Measurements from ENCODE around the gene XPC. TPM values are rescaled to one million over a fixed set of nuclear protein-coding genes. Genes with fewer than 3 reads are reported as not detected.
A peak's percentile ranks its signal among the peaks of the same experiment; 100 is the strongest.

Gene XPC
- total RNA-seq, 4 donors from 2014 or later: 14.4 to 47.9 (median 30.0) TPM

DNA sequence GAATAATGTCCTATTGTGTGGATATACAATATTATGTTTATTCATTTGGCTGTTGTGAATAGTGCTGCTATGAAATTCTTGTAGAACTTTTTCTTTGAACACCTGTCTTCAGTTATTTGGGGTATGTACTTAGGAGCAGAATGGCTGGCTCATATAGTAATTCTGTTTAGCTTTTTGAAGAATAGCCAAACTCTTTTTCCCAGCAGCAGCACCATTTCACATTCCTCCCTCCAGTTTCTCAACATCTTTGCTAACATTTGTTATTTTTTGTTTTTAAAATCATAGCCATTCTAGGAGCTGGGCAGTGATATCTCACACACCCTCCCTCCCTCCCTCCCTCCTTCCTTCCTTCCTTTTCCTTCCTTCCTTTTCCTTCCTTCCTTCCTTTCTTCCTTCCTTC lies 40.0 kb upstream of the XPC start:
- peaks cover 0 to 16% (median 6%) of the 10 kb centered on the region in 3 donors for H3K9me3 ChIP-seq
- no peak overlapping the region for H3K27ac ChIP-seq
- no peak for TF ChIP-seq POLR2A (IDR thresholded peaks at IDR 0.05)
- TF ChIP-seq, protein P1, sequence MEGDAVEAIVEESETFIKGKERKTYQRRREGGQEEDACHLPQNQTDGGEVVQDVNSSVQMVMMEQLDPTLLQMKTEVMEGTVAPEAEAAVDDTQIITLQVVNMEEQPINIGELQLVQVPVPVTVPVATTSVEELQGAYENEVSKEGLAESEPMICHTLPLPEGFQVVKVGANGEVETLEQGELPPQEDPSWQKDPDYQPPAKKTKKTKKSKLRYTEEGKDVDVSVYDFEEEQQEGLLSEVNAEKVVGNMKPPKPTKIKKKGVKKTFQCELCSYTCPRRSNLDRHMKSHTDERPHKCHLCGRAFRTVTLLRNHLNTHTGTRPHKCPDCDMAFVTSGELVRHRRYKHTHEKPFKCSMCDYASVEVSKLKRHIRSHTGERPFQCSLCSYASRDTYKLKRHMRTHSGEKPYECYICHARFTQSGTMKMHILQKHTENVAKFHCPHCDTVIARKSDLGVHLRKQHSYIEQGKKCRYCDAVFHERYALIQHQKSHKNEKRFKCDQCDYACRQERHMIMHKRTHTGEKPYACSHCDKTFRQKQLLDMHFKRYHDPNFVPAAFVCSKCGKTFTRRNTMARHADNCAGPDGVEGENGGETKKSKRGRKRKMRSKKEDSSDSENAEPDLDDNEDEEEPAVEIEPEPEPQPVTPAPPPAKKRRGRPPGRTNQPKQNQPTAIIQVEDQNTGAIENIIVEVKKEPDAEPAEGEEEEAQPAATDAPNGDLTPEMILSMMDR (IDR thresholded peaks at IDR 0.05): no peak
- H3K36me3 ChIP-seq: no peaks in the 10 kb centered on the region
- H3K4me3 ChIP-seq: no peak overlapping the region
- intact Hi-C loops (cut with DNase I): no loop called here
- H3K4me1 ChIP-seq: no peaks in the 10 kb centered on the region
- no peaks in the 10 kb centered on the region for H3K27me3 ChIP-seq
- no peak for DNase-seq

DNA sequence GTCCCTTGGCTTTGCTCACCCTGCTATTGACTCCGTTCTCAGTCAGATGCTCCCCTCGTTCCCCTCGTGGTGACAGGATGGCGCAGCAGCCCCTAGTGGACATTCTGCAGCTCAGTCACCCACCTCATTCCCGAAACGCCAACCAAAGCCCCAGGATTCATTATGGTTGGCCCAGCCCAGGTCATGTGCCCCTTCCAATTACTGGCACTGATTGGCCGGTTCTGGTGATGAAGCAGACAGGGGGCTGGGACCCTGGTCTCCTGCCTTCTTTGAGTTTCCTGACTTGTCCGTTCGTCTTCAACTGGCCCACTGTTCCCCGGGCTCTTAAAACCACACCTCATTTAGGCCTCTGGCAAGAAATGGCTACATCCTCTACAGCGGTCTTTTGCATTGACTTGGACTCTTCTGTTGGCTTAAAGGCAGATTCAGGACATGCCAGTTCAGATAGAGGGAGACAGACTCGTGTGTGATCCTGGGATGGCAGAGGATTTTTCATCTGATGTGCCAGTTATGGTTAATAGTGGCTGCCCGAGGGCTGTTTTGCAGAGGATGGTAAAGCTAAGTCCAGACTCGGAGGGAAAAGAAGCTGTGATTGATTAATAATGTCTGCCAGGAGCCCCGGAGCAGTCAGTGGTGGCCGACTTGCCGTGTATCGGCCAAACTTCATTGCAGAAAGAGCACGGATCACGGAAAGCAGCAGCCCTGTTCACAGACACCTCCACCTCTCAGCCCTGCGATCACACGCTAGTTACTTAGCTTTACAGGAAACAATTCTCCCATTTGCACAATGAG lies 38.1 kb upstream of the XPC start:
- Histone ChIP-seq H3K27me3 (no peaks in the 10 kb centered on the region), H3K9me3 (peaks cover 0 to 9% (median 6%) of the 10 kb centered on the region in 3 donors), H3K36me3 (no peaks in the 10 kb centered on the region), H3K4me1 (no peaks in the 10 kb centered on the region), H3K27ac (peak overlapping the region in 1 of 4 donors; percentile 77), H3K4me3 (peak overlapping the region in 2 of 4 donors; percentile 30 to 37)
- intact Hi-C loops (cut with DNase I): no loop called here
- no peak for TF ChIP-seq POLR2A (IDR thresholded peaks at IDR 0.05)
- TF ChIP-seq, protein P1 (IDR thresholded peaks at IDR 0.05): peak in 2 of 6 experiments; percentile 22 to 56
- DNase-seq: no peak
- 59 to 65% methylated on average over 19 to 21 of the region's 22 CpGs for WGBS, 2 donors

DNA sequence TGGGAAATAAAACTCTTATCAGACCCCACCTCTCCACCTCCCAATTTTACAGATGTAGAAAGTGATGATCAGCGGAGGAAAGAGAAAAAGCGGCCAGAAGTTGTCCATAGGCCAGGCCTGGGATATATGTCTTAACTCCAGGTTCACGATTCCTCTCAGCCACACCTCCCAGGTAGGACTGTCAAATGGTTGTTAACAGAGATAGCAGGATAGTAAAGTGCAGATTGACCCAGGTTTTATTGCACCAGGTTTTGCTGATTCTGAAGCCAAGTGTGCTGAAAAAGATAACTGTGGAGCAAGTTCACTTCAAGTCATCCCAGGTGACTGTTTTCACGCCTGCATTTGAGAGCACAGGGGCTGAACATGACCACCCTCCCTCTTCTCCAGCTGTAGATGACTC lies 36.4 kb upstream of the XPC start:
- TF ChIP-seq POLR2A (IDR thresholded peaks at IDR 0.05): no peak
- TF ChIP-seq, protein P1 (IDR thresholded peaks at IDR 0.05): no peak
- H3K4me3 ChIP-seq: no peak overlapping the region
- WGBS, 2 donors: 89 to 96% methylated on average over 4 of the region's 4 CpGs
- DNase-seq: no peak
- H3K27me3 ChIP-seq: no peaks in the 10 kb centered on the region
- intact Hi-C loops (cut with DNase I): no loop called here
- H3K4me1 ChIP-seq: peaks cover 0 to 13% (median 6%) of the 10 kb centered on the region in 3 donors
- H3K36me3 ChIP-seq: no peaks in the 10 kb centered on the region
- no peaks in the 10 kb centered on the region for H3K9me3 ChIP-seq
- H3K27ac ChIP-seq: no peak overlapping the region

DNA sequence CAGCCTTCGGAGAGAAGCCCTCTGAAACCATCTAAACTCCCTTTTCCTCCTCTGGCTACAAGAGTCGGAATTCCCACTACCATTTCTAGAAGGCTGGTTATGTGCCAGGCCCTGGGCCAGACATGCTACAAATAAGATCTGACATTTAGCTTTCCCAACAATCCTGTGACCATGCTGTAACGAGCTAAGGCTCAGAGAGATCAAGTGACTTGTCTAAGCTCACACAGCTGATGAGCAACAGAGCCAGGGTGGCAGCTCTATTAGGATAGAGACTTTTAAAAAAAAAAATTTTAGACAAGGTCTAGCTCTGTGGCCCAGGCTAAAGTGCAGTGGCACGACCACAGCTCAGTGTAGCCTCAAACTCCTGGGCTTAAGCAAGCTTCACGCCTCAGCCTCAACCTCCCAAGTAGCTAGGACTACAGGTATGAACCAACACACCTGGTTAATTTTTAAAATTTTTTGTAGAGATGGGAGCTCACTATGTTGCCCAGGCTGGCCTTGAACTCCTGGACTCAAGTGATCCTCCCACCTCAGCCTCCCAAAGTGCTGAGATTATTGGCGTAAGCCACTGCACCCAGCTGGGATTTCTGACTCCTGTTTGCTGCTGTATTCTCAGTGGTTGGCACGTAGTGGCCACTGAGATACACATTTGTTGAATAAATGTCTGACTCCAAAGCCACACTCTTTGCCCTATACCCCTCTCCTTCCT lies 34.8 kb upstream of the XPC start:
- Histone ChIP-seq H3K4me3 (no peak overlapping the region), H3K27ac (no peak overlapping the region), H3K9me3 (no peaks in the 10 kb centered on the region), H3K27me3 (no peaks in the 10 kb centered on the region), H3K36me3 (no peaks in the 10 kb centered on the region), H3K4me1 (peaks cover 0 to 13% (median 10%) of the 10 kb centered on the region in 3 donors)
- TF ChIP-seq, protein P1 (IDR thresholded peaks at IDR 0.05): no peak
- no peak for TF ChIP-seq POLR2A (IDR thresholded peaks at IDR 0.05)
- intact Hi-C loops (cut with DNase I): no loop called here
- DNase-seq: no peak
- 81 to 85% methylated on average over 4 to 7 of the region's 7 CpGs for WGBS, 2 donors

DNA sequence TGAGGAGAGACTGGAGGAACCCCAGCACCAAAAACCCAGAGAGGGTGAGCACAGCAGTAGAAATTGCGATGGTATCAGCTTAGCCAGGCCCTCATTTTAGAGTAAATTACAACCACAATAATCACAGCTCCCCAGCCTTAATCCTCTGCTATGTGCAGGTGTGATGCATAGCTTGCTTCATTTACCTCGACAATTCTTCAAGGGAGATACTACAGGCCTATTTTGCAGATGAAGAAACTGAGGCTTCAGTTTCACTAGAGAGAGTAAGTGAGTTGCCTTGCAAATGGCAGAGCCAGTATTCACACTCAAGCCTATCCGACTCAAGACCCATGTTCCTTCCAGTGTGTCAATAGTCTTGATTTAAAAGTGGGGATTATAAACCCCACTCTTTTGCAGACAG lies 33.6 kb upstream of the XPC start:
- no peak for DNase-seq
- no peak overlapping the region for H3K4me3 ChIP-seq
- intact Hi-C loops (cut with DNase I): no loop called here
- TF ChIP-seq, protein P1 (IDR thresholded peaks at IDR 0.05): no peak
- TF ChIP-seq POLR2A (IDR thresholded peaks at IDR 0.05): no peak
- H3K36me3 ChIP-seq: no peaks in the 10 kb centered on the region
- peaks cover 0 to 13% (median 10%) of the 10 kb centered on the region in 3 donors for H3K4me1 ChIP-seq
- no peaks in the 10 kb centered on the region for H3K9me3 ChIP-seq
- no peaks in the 10 kb centered on the region for H3K27me3 ChIP-seq
- H3K27ac ChIP-seq: no peak overlapping the region
- 82 to 90% methylated on average over 3 of the region's 3 CpGs for WGBS, 2 donors
